ENCODE results near the gene GGA1. TPM values are rescaled to one million over a fixed set of nuclear protein-coding genes. Genes with fewer than 3 reads are reported as not detected.

The GGA1 gene
- total and polyA plus RNA-seq, 10 of the 15 experiments (the other 5 are each of a cell fraction or from before 2014, with no cell fraction given) = 1.4 to 79.4 (median 44.4) TPM

DNA sequence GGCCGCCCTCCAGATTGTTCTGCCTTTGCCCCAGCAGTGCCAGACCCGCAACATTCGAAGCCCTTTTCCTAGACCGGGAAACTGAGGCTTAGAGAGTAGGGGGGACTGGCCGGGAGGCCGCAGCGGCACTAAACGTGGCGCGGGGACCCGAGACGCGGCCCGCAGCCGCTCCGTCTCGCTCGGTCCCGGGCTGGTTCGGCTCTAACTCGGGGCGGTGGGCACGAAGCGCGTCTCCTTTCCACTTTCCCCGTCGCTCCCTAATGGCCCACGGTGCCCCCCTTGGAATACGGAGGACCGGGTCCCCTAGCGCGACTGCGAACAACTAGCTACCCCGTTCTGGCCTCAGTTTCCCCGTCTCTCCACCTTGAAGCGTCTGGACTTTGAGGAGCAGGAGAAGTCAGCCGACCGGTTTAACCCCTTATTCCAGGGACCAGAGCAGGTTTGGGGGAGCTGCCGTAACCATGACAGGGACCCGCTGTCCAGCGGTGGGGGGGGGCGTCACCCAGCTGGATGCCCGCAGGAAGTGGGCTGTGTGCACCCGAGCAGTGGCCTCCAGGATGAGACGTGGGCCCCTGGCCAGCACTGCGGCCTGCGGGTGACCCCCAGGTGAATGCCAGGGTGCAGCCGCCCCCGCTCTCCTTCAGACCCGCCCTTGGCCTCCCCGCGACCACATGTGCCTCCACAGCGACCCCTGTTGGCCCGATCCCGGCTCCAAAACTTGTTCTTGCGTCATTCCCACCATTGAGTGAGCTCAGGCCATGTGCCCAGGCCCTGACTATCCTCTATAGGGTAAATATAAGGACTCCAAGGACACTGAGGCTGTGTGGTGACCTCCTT, 47.2 kb upstream of the GGA1 start:
- ATAC-seq = peak; percentile 80
- Histone ChIP-seq H3K4me1 (ENCODE audit: control insufficient read depth, insufficient read depth, low read length) (peaks cover 3% of the 10 kb centered on the region), H2AFZ (ENCODE audit: control insufficient read depth, low read depth, low read length) (no peak overlapping the region), H3K36me3 (ENCODE audit: control insufficient read depth in 2 of 2, insufficient read depth in 2 of 2, low read length in 1 of 2) (no peaks in the 10 kb centered on the region), H3K27me3 (replicated peaks in 1 of 2; ENCODE audit: control insufficient read depth in 2 of 2, insufficient read depth in 2 of 2, low read length in 1 of 2) (peaks cover 16% of the 10 kb centered on the region in 2 experiments), H3K4me2 (ENCODE audit: control insufficient read depth, insufficient read depth) (no peak overlapping the region), H4K20me1 (ENCODE audit: control insufficient read depth, insufficient read depth) (no peaks in the 10 kb centered on the region), H3K9ac (ENCODE audit: control insufficient read depth, insufficient read depth, low read length) (no peak overlapping the region), H3K27ac (ENCODE audit: control insufficient read depth, insufficient read depth) (no peak overlapping the region), H3K79me2 (ENCODE audit: control insufficient read depth, insufficient read depth, low read length) (no peaks in the 10 kb centered on the region), H3K4me3 (0 out of 2 replicates have a peak overlapping the region, but pooled peaks have one; percentile 11), H3K9me3 (replicated peaks; ENCODE audit: control insufficient read depth, insufficient read depth, low read length) (no peaks in the 10 kb centered on the region)
- WGBS (ENCODE audit: insufficient coverage, insufficient replicate concordance, low lambda C conversion rate, missing lambda C conversion rate) = 10% methylated on average over 55 of the region's 56 CpGs
- CTCF ChIA-PET = interaction anchor here (0.7 to 22.0 kb wide), 14 partner anchors 10 to 362 kb away, joined by 3 to 541 read pairs (median 4); partner anchors contain the start of genes LGALS2 and MFNG
- SMC1A ChIA-PET (ENCODE audit: uncharacterized antibody, unreplicated experiment) = interaction anchor here (0.8 to 3.6 kb wide), 4 partner anchors 13 to 31 kb away, joined by 3 to 26 read pairs (median 8); no protein-coding TSS in a partner anchor
- POLR2A ChIA-PET = interaction anchor here (0.5 to 1.1 kb wide), 2 partner anchors 22 to 361 kb away, joined by 3 read pairs; no protein-coding TSS in a partner anchor
- in situ Hi-C loops (cut with MboI) (no loop called here), intact Hi-C loops (cut with micrococcal nuclease; ENCODE audit: unreplicated experiment) (loop anchor here (10.0 kb wide), 1 partner anchor 247 kb away; no protein-coding TSS in a partner anchor)
- no peak for DNase-seq (ENCODE audit: low read depth, low spot score)
- RAD21 ChIA-PET (ENCODE audit: unreplicated experiment) = interaction anchor here (0.7 to 8.4 kb wide), 4 partner anchors 10 to 89 kb away, joined by 3 to 237 read pairs (median 4); no protein-coding TSS in a partner anchor
- no peak for FAIRE-seq
- BruUV-seq (replicated peaks) = no TSS peak
- TF ChIP-seq SIN3A (IDR thresholded peaks at IDR 0.05; ENCODE audit: low read depth, low read length) (no peak), YY1 (IDR thresholded peaks at IDR 0.05; ENCODE audit: low read depth, low read length) (0 out of 2 replicates have a peak, but pooled peaks have one; percentile 44), CREM (IDR thresholded peaks at IDR 0.05; ENCODE audit: low read depth) (0 out of 2 replicates have a peak, but pooled peaks have one; percentile 40), YBX1 (IDR thresholded peaks at IDR 0.05) (no peak), RAD51 (IDR thresholded peaks at IDR 0.05) (no peak), SRF (IDR thresholded peaks at IDR 0.05; ENCODE audit: low read depth in 2 of 2, low read length in 2 of 2) (no peak), TARDBP (IDR thresholded peaks at IDR 0.05; ENCODE audit: borderline replicate concordance) (no peak), SMC3 (IDR thresholded peaks at IDR 0.05; ENCODE audit: borderline replicate concordance, low read length) (peak; percentile 39; the same call in 1 of the 2 replicates), CTCF (IDR thresholded peaks at IDR 0.05 in 2 of 3, conservative IDR thresholded peaks at IDR 0.05 in 1 of 3; ENCODE audit: control insufficient read depth in 2 of 3, extremely low read depth in 1 of 3, insufficient read depth in 1 of 3, low read depth in 3 of 3, low read length in 3 of 3) (peak; percentile 58 to 82 (median 71)), SMAD5 (IDR thresholded peaks at IDR 0.05; ENCODE audit: low read depth) (no peak), PBX3 (IDR thresholded peaks at IDR 0.05; ENCODE audit: insufficient replicate concordance, low read depth, low read length) (no peak), FOXM1 (IDR thresholded peaks at IDR 0.05; ENCODE audit: low read depth, low read length) (no peak), SREBF1 (IDR thresholded peaks at IDR 0.05; ENCODE audit: low read length) (no peak), ZNF24 (IDR thresholded peaks at IDR 0.05) (no peak), FOXK2 (IDR thresholded peaks at IDR 0.05) (no peak), MAX (IDR thresholded peaks at IDR 0.05; ENCODE audit: low read depth, low read length) (no peak), HDGF (IDR thresholded peaks at IDR 0.05) (no peak)
- TF ChIP-seq, protein P1, sequence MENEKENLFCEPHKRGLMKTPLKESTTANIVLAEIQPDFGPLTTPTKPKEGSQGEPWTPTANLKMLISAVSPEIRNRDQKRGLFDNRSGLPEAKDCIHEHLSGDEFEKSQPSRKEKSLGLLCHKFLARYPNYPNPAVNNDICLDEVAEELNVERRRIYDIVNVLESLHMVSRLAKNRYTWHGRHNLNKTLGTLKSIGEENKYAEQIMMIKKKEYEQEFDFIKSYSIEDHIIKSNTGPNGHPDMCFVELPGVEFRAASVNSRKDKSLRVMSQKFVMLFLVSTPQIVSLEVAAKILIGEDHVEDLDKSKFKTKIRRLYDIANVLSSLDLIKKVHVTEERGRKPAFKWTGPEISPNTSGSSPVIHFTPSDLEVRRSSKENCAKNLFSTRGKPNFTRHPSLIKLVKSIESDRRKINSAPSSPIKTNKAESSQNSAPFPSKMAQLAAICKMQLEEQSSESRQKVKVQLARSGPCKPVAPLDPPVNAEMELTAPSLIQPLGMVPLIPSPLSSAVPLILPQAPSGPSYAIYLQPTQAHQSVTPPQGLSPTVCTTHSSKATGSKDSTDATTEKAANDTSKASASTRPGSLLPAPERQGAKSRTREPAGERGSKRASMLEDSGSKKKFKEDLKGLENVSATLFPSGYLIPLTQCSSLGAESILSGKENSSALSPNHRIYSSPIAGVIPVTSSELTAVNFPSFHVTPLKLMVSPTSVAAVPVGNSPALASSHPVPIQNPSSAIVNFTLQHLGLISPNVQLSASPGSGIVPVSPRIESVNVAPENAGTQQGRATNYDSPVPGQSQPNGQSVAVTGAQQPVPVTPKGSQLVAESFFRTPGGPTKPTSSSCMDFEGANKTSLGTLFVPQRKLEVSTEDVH (IDR thresholded peaks at IDR 0.05; ENCODE audit: low read depth, partially characterized antibody) = no peak

Measured in GM12878 (cell line).